Liver (tissue), 9 donors: ENCODE data around the gene ATG9B. TPM values are rescaled to one million over a fixed set of nuclear protein-coding genes. Genes with fewer than 3 reads are reported as not detected.

Experiments
- DNase-seq: peaks from one replicate; pipeline ENCODE4 v3.0.0-alpha.2; 2017; ENCODE audit warnings: low spot score
- H3K27ac ChIP-seq, 2 donors: one replicate each; pipeline ENCODE4 v1.7.0; 2013; ENCODE audit warnings: inconsistent platforms in 2 of 2, low read length in 2 of 2, control low read depth in 1 of 2, low read depth in 1 of 2, mild to moderate bottlenecking in 1 of 2
- H3K27me3 ChIP-seq, 4 donors: one replicate each; pipeline versions ENCODE4 v1.6.1 to v1.7.0; 2013; ENCODE audit warnings: low read length in 3 of 4, inconsistent platforms in 1 of 4, mild to moderate bottlenecking in 1 of 4, moderate library complexity in 1 of 4; ENCODE audit not compliant: control insufficient read depth in 4 of 4, insufficient read depth in 4 of 4
- H3K36me3 ChIP-seq, 4 donors: one replicate each; pipeline versions ENCODE4 v1.6.1 to v1.7.0; 2013; ENCODE audit warnings: low read length in 3 of 4, mild to moderate bottlenecking in 3 of 4, low read depth in 1 of 4, moderate library complexity in 1 of 4; ENCODE audit not compliant: control insufficient read depth in 4 of 4, insufficient read depth in 3 of 4
- H3K4me1 ChIP-seq, 4 donors: one replicate each; pipeline versions ENCODE4 v1.6.1 to v1.7.0; 2013; ENCODE audit warnings: low read length in 3 of 4, mild to moderate bottlenecking in 3 of 4, moderate library complexity in 1 of 4; ENCODE audit not compliant: control insufficient read depth in 4 of 4, insufficient read depth in 4 of 4
- H3K4me3 ChIP-seq, 3 donors: one replicate each; pipeline versions ENCODE4 v1.6.1 to v1.7.0; 2013; ENCODE audit warnings: low read length in 3 of 3, control low read depth in 1 of 3, low read depth in 1 of 3, mild to moderate bottlenecking in 1 of 3
- H3K9ac ChIP-seq, 2 donors: one replicate each; pipeline ENCODE4 v1.7.0; 2013; ENCODE audit warnings: low read length in 2 of 2, mild to moderate bottlenecking in 2 of 2, moderate library complexity in 2 of 2, control low read depth in 1 of 2, low read depth in 1 of 2
- H3K9me3 ChIP-seq, 4 donors: one replicate each; pipeline versions ENCODE4 v1.6.1 to v1.7.0; 2013; ENCODE audit warnings: low read length in 3 of 4; ENCODE audit not compliant: control insufficient read depth in 4 of 4
- FOXA1 ChIP-seq: IDR thresholded peaks from 2 replicates; pipeline ENCODE4 v1.6.1; 2016; ENCODE audit warnings: antibody characterized with exemption
- GABPA ChIP-seq, 2 donors: IDR thresholded peaks in 1 of 2; conservative IDR thresholded peaks in 1 of 2; 2 replicates each; pipeline ENCODE4 v1.6.1; 2016; ENCODE audit warnings: antibody characterized with exemption in 2 of 2, mild to moderate bottlenecking in 1 of 2, moderate library complexity in 1 of 2
- HNF4A ChIP-seq, 2 donors: conservative IDR thresholded peaks; 2 replicates each; pipeline ENCODE4 v1.6.1; 2016; ENCODE audit warnings: antibody characterized with exemption in 2 of 2, mild to moderate bottlenecking in 2 of 2
- HNF4G ChIP-seq: IDR thresholded peaks from 2 replicates; pipeline ENCODE4 v1.6.1; 2016; ENCODE audit warnings: antibody characterized with exemption
- JUND ChIP-seq, 2 donors: IDR thresholded peaks; 2 replicates each; pipeline ENCODE4 v1.6.1; 2016; ENCODE audit warnings: antibody characterized with exemption in 2 of 2
- NR2F2 ChIP-seq: IDR thresholded peaks from 2 replicates; pipeline ENCODE4 v1.6.1; 2016; ENCODE audit warnings: antibody characterized with exemption
- RAD21 ChIP-seq, 2 donors: IDR thresholded peaks; 2 replicates each; pipeline ENCODE4 v1.6.1; 2016; ENCODE audit warnings: antibody characterized with exemption in 2 of 2, mild to moderate bottlenecking in 2 of 2
- RXRA ChIP-seq, 2 donors: IDR thresholded peaks; 2 replicates each; pipeline ENCODE4 v1.6.1; 2017 to 2018; ENCODE audit warnings: antibody characterized with exemption in 2 of 2, mild to moderate bottlenecking in 1 of 2
- SP1 ChIP-seq: IDR thresholded peaks from 2 replicates; pipeline ENCODE4 v1.6.1; 2018; ENCODE audit warnings: antibody characterized with exemption, mild to moderate bottlenecking
- TAF1 ChIP-seq: conservative IDR thresholded peaks from 2 replicates; pipeline ENCODE4 v1.6.1; 2016; ENCODE audit warnings: antibody characterized with exemption, mild to moderate bottlenecking
- WGBS: extraction: QIAGEN DNeasy Blood & Tissue Kit; methylation state at CpG from one replicate; pipeline ENCODE4 v1.1.7; 2013; 5-methylcytosine and 5-hydroxymethylcytosine counted together
- polyA plus RNA-seq, 2 donors: library from polyadenylated mRNA; stranded (reverse) in 1 of 2; unstranded in 1 of 2; fragments of 200-250 nt in 1 of 2; fragments of >200 nt in 1 of 2; fragmentation: Nextera tagmentation in 1 of 2; extraction: Ambion mirVana in 1 of 2; gene quantifications; one replicate each; pipeline versions ENCODE4 v1.2.1 to v1.2.3, GENCODE V29; 2013 to 2015
- total RNA-seq, 2 donors: library from RNA; depleted of rRNA; stranded (reverse); fragments of >200 nt; gene quantifications; one replicate each; pipeline ENCODE4 v1.2.3, GENCODE V29; 2014
- TF ChIP-seq, protein P1 (sequence below): IDR thresholded peaks from 2 replicates; pipeline ENCODE4 v1.6.1; 2016; ENCODE audit warnings: antibody characterized with exemption
- TF ChIP-seq, protein P2 (sequence below): IDR thresholded peaks from 2 replicates; pipeline ENCODE4 v1.6.1; 2016; ENCODE audit warnings: antibody characterized with exemption, mild to moderate bottlenecking
- TF ChIP-seq, protein P3 (sequence below): IDR thresholded peaks from 2 replicates; pipeline ENCODE4 v1.6.1; 2016; ENCODE audit warnings: antibody characterized with exemption
- TF ChIP-seq, protein P4 (sequence below): fragments of 150-350 bp; IDR thresholded peaks from 2 replicates; pipeline ENCODE4 v1.5.1; 2017; ENCODE audit warnings: improper control_type of control experiment, low read depth, low read length; ENCODE audit not compliant: missing input control
- TF ChIP-seq, protein P5 (sequence below): IDR thresholded peaks from 2 replicates; pipeline ENCODE4 v1.6.1; 2016; ENCODE audit warnings: antibody characterized with exemption
- donor health status: healthy.
- donor health status: healthy.
- donor health status: healthy.
- donor health status: healthy.
- donor health status: healthy.

Gene ATG9B
- total and polyA plus RNA-seq, 4 donors: 0.61 TPM; not detected in 3

DNA sequence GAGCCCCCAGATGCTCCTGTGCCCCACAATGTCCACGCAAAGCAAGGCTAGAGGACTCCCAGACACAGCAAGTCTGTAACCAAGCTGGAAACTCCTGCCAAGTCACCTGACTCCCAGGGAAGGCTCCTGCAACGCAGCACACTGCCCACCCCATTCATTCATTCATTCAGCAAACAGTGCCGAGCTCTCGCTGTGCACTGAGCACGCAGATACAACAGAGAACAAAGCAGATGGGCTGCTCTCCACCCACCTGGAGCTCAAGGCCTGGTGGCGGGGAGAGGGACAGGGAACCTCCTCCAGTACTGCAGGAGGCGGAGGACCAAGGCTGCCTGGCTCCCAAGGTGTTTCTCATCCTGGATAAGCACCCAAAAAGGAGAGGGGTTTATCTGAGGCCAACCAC, 54.8 kb downstream of the ATG9B start:
- Histone ChIP-seq H3K27ac (no peak overlapping the region), H3K4me1 (peaks cover 0 to 9% (median 1%) of the 10 kb centered on the region in 4 donors), H3K9me3 (no peaks in the 10 kb centered on the region), H3K27me3 (peaks cover 0 to 3% (median under 1%) of the 10 kb centered on the region in 4 donors), H3K9ac (no peak overlapping the region), H3K36me3 (no peaks in the 10 kb centered on the region), H3K4me3 (no peak overlapping the region)
- DNase-seq: no peak
- TF ChIP-seq, protein P1, sequence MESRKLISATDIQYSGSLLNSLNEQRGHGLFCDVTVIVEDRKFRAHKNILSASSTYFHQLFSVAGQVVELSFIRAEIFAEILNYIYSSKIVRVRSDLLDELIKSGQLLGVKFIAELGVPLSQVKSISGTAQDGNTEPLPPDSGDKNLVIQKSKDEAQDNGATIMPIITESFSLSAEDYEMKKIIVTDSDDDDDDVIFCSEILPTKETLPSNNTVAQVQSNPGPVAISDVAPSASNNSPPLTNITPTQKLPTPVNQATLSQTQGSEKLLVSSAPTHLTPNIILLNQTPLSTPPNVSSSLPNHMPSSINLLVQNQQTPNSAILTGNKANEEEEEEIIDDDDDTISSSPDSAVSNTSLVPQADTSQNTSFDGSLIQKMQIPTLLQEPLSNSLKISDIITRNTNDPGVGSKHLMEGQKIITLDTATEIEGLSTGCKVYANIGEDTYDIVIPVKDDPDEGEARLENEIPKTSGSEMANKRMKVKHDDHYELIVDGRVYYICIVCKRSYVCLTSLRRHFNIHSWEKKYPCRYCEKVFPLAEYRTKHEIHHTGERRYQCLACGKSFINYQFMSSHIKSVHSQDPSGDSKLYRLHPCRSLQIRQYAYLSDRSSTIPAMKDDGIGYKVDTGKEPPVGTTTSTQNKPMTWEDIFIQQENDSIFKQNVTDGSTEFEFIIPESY: no peak
- TF ChIP-seq, protein P2, sequence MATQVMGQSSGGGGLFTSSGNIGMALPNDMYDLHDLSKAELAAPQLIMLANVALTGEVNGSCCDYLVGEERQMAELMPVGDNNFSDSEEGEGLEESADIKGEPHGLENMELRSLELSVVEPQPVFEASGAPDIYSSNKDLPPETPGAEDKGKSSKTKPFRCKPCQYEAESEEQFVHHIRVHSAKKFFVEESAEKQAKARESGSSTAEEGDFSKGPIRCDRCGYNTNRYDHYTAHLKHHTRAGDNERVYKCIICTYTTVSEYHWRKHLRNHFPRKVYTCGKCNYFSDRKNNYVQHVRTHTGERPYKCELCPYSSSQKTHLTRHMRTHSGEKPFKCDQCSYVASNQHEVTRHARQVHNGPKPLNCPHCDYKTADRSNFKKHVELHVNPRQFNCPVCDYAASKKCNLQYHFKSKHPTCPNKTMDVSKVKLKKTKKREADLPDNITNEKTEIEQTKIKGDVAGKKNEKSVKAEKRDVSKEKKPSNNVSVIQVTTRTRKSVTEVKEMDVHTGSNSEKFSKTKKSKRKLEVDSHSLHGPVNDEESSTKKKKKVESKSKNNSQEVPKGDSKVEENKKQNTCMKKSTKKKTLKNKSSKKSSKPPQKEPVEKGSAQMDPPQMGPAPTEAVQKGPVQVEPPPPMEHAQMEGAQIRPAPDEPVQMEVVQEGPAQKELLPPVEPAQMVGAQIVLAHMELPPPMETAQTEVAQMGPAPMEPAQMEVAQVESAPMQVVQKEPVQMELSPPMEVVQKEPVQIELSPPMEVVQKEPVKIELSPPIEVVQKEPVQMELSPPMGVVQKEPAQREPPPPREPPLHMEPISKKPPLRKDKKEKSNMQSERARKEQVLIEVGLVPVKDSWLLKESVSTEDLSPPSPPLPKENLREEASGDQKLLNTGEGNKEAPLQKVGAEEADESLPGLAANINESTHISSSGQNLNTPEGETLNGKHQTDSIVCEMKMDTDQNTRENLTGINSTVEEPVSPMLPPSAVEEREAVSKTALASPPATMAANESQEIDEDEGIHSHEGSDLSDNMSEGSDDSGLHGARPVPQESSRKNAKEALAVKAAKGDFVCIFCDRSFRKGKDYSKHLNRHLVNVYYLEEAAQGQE: no peak
- TF ChIP-seq FOXA1: no peak
- no peak for TF ChIP-seq HNF4A (conservative IDR thresholded peaks at IDR 0.05)
- TF ChIP-seq, protein P3, sequence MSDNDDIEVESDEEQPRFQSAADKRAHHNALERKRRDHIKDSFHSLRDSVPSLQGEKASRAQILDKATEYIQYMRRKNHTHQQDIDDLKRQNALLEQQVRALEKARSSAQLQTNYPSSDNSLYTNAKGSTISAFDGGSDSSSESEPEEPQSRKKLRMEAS: no peak
- TF ChIP-seq, protein P4, sequence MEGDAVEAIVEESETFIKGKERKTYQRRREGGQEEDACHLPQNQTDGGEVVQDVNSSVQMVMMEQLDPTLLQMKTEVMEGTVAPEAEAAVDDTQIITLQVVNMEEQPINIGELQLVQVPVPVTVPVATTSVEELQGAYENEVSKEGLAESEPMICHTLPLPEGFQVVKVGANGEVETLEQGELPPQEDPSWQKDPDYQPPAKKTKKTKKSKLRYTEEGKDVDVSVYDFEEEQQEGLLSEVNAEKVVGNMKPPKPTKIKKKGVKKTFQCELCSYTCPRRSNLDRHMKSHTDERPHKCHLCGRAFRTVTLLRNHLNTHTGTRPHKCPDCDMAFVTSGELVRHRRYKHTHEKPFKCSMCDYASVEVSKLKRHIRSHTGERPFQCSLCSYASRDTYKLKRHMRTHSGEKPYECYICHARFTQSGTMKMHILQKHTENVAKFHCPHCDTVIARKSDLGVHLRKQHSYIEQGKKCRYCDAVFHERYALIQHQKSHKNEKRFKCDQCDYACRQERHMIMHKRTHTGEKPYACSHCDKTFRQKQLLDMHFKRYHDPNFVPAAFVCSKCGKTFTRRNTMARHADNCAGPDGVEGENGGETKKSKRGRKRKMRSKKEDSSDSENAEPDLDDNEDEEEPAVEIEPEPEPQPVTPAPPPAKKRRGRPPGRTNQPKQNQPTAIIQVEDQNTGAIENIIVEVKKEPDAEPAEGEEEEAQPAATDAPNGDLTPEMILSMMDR: no peak
- WGBS: 62% methylated on average over 7 of the region's 7 CpGs

DNA sequence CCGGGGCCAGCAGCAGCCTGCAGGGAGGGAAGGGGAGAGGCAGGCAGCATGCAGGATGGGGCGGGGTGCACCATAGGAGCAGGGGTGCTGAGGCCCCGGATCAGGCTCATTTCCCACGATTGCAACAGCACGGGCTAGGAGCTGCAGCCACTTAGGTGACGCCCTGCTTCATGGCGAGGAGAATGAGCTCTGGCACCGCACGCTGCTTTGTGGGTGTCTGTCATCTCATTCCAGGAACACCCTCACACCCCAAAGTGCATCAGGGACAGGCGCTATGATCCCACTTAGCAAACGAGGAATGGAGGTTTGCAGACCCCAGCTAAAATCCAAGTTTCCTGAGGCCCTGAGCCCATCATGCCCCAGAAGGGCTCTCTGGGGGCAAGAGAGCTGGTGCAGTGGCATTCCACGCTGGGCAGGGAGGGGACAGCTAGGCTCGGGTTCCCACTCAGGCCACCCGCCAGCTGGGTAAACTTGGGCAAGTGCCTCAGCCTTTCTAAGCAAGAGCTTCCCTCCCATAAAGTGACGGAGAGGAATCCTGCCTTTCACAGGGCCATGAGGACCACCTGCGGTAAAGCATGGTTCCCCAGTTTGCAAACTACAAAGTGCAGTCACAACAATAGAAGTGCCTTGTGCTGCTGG, 55.4 kb downstream of the ATG9B start:
- TF ChIP-seq RXRA (IDR thresholded peaks at IDR 0.05) (no peak), RAD21 (IDR thresholded peaks at IDR 0.05) (no peak), SP1 (no peak), NR2F2 (no peak), TAF1 (no peak), FOXA1 (no peak), GABPA (IDR thresholded peaks at IDR 0.05 in 1 of 2, conservative IDR thresholded peaks at IDR 0.05 in 1 of 2) (no peak), HNF4A (conservative IDR thresholded peaks at IDR 0.05) (no peak), HNF4G (no peak), JUND (IDR thresholded peaks at IDR 0.05) (no peak)
- TF ChIP-seq, protein P5, sequence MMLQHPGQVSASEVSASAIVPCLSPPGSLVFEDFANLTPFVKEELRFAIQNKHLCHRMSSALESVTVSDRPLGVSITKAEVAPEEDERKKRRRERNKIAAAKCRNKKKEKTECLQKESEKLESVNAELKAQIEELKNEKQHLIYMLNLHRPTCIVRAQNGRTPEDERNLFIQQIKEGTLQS: no peak
- TF ChIP-seq, protein P4: no peak
- TF ChIP-seq, protein P3: no peak
- TF ChIP-seq, protein P2: no peak
- DNase-seq: no peak
- 60% methylated on average over 16 of the region's 16 CpGs for WGBS
- no peak overlapping the region for H3K9ac ChIP-seq
- peaks cover 0 to 14% (median 1%) of the 10 kb centered on the region in 4 donors for H3K4me1 ChIP-seq
- H3K4me3 ChIP-seq: no peak overlapping the region
- H3K27me3 ChIP-seq: peaks cover 0 to 3% (median under 1%) of the 10 kb centered on the region in 4 donors
- H3K9me3 ChIP-seq: no peaks in the 10 kb centered on the region
- no peak overlapping the region for H3K27ac ChIP-seq
- no peaks in the 10 kb centered on the region for H3K36me3 ChIP-seq
